Uterus (tissue), 2 donors: ENCODE data around the gene ZNF786.

Source experiments
- POLR2A ChIP-seq, 2 donors: fragments of 450-650 bp; IDR thresholded peaks; one replicate each; pipeline ENCODE4 v1.6.1; 2016; ENCODE audit warnings: antibody characterized with exemption in 2 of 2, mild to moderate bottlenecking in 1 of 2, moderate library complexity in 1 of 2
- TF ChIP-seq, protein P1 (sequence below), 4 experiments: fragments of 200-600 bp in 2 of 4; fragments of 450-650 bp in 2 of 4; sonication (generic) in 2 of 4; IDR thresholded peaks; one replicate each; pipeline ENCODE4 v1.5.1; 2016 to 2019; ENCODE audit warnings: antibody characterized with exemption in 4 of 4, mild to moderate bottlenecking in 2 of 4, moderate library complexity in 1 of 4

DNA sequence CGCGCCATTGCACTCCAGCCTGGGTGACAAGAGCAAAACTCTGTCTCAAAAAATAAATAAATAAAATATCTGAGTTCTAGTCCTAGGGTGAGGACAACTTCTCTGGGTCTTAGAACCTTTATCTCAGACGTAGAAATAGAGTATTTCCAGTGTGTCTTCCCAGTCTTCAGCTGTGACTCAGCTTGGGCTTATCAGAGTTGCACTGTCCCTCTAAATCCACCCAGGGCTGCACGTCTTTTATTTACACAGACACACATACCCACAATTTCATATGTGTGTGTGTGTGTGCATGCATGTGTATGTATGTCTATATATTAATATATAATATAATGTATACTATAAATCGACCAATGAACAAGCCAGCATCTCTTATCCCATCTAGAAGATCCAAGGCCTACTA lies 49.2 kb downstream of the ZNF786 start:
- TF ChIP-seq POLR2A (IDR thresholded peaks at IDR 0.05) = no peak
- TF ChIP-seq, protein P1, sequence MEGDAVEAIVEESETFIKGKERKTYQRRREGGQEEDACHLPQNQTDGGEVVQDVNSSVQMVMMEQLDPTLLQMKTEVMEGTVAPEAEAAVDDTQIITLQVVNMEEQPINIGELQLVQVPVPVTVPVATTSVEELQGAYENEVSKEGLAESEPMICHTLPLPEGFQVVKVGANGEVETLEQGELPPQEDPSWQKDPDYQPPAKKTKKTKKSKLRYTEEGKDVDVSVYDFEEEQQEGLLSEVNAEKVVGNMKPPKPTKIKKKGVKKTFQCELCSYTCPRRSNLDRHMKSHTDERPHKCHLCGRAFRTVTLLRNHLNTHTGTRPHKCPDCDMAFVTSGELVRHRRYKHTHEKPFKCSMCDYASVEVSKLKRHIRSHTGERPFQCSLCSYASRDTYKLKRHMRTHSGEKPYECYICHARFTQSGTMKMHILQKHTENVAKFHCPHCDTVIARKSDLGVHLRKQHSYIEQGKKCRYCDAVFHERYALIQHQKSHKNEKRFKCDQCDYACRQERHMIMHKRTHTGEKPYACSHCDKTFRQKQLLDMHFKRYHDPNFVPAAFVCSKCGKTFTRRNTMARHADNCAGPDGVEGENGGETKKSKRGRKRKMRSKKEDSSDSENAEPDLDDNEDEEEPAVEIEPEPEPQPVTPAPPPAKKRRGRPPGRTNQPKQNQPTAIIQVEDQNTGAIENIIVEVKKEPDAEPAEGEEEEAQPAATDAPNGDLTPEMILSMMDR (IDR thresholded peaks at IDR 0.05) = no peak
